ENCODE data around the gene CRYBB1. TPM values are rescaled to one million over a fixed set of nuclear protein-coding genes. Genes with fewer than 3 reads are reported as not detected.

CRYBB1 gene
- total and polyA plus RNA-seq, 2 experiments from 2014 or later: not detected

DNA sequence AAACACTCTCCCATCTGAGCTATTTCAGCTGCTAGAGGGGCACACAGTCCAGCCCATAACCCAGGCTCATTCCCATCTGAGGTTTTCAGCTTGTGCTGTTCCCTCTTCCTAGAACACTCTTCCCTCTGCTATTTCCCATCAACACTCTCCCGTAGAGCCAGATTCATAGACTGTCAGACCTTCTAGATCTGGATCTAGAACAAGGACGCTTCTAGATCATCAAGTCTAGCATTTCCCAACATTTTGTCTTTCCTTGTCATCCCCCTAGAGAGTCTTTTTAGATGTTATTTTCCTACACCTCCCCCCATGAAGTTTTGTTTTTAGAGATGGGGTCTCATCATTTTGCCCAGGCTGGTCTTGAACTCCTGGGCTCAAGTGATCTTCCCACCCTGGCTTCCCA lies 17.3 kb upstream of the CRYBB1 start:
- 93% methylated on average over 2 of the region's 2 CpGs for WGBS (ENCODE audit: low lambda C conversion rate, missing lambda C conversion rate)
- no peak overlapping the region for H3K4me3 ChIP-seq

DNA sequence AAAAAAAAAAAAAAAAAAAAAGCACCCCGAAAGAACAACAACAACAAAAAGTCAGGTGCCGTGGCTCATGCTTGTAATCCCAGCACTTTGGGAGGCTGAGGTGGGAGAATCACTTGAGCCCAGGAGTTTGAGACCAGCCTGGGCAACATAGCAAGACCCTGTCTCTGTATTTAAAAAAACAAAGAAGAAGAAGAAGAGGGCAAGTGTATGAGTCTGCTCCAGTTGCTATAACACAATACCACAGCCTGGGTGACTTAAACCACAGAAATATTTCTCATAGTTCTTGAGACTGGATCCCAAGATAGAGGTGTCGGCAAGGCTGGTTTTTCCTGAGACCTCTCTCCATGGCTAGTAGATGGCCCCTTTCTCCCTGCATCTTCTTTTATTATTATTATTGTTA lies 16.4 kb upstream of the CRYBB1 start:
- no peak for TF ChIP-seq EZH2 (IDR thresholded peaks at IDR 0.05; ENCODE audit: borderline replicate concordance)
- TF ChIP-seq EZH2phosphoT487 (IDR thresholded peaks at IDR 0.05; ENCODE audit: low read depth, severe bottlenecking, unreplicated experiment): no peak
- TF ChIP-seq, protein P1, sequence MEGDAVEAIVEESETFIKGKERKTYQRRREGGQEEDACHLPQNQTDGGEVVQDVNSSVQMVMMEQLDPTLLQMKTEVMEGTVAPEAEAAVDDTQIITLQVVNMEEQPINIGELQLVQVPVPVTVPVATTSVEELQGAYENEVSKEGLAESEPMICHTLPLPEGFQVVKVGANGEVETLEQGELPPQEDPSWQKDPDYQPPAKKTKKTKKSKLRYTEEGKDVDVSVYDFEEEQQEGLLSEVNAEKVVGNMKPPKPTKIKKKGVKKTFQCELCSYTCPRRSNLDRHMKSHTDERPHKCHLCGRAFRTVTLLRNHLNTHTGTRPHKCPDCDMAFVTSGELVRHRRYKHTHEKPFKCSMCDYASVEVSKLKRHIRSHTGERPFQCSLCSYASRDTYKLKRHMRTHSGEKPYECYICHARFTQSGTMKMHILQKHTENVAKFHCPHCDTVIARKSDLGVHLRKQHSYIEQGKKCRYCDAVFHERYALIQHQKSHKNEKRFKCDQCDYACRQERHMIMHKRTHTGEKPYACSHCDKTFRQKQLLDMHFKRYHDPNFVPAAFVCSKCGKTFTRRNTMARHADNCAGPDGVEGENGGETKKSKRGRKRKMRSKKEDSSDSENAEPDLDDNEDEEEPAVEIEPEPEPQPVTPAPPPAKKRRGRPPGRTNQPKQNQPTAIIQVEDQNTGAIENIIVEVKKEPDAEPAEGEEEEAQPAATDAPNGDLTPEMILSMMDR (IDR thresholded peaks at IDR 0.05; ENCODE audit: poor library complexity): no peak
- Histone ChIP-seq H3K9me3 (ENCODE audit: low read depth) (no peaks in the 10 kb centered on the region), H3K4me3 (no peak overlapping the region), H3K27me3 (no peaks in the 10 kb centered on the region), H3K9me2 (replicated peaks; ENCODE audit: insufficient read depth) (no peaks in the 10 kb centered on the region), H3K4me1 (ENCODE audit: insufficient read depth) (no peaks in the 10 kb centered on the region), H3K79me2 (no peaks in the 10 kb centered on the region), H2AFZ (no peak overlapping the region), H4K20me1 (ENCODE audit: insufficient read depth, poor library complexity, severe bottlenecking) (no peaks in the 10 kb centered on the region), H3K27ac (no peak overlapping the region), H3K36me3 (replicated peaks; ENCODE audit: insufficient read depth, low read depth) (no peaks in the 10 kb centered on the region), H3K4me2 (no peak overlapping the region)
- WGBS (ENCODE audit: low lambda C conversion rate, missing lambda C conversion rate): 92% methylated on average over 3 of the region's 3 CpGs
- no peak for DNase-seq (ENCODE audit: low spot score)

More for the DNA sequence above, 17.3 kb upstream of the CRYBB1 start:
- Histone ChIP-seq H2AFZ (no peak overlapping the region), H4K20me1 (ENCODE audit: insufficient read depth, poor library complexity, severe bottlenecking) (no peaks in the 10 kb centered on the region), H3K4me2 (no peak overlapping the region), H3K4me1 (ENCODE audit: insufficient read depth) (no peaks in the 10 kb centered on the region), H3K27me3 (no peaks in the 10 kb centered on the region), H3K79me2 (no peaks in the 10 kb centered on the region), H3K36me3 (replicated peaks; ENCODE audit: insufficient read depth, low read depth) (no peaks in the 10 kb centered on the region), H3K27ac (no peak overlapping the region), H3K9me3 (ENCODE audit: low read depth) (no peaks in the 10 kb centered on the region), H3K9me2 (replicated peaks; ENCODE audit: insufficient read depth) (no peaks in the 10 kb centered on the region)
- DNase-seq (ENCODE audit: low spot score): no peak
- TF ChIP-seq EZH2 (IDR thresholded peaks at IDR 0.05; ENCODE audit: borderline replicate concordance): no peak
- TF ChIP-seq, protein P1 (IDR thresholded peaks at IDR 0.05; ENCODE audit: poor library complexity): no peak
- no peak for TF ChIP-seq EZH2phosphoT487 (IDR thresholded peaks at IDR 0.05; ENCODE audit: low read depth, severe bottlenecking, unreplicated experiment)

DNA sequence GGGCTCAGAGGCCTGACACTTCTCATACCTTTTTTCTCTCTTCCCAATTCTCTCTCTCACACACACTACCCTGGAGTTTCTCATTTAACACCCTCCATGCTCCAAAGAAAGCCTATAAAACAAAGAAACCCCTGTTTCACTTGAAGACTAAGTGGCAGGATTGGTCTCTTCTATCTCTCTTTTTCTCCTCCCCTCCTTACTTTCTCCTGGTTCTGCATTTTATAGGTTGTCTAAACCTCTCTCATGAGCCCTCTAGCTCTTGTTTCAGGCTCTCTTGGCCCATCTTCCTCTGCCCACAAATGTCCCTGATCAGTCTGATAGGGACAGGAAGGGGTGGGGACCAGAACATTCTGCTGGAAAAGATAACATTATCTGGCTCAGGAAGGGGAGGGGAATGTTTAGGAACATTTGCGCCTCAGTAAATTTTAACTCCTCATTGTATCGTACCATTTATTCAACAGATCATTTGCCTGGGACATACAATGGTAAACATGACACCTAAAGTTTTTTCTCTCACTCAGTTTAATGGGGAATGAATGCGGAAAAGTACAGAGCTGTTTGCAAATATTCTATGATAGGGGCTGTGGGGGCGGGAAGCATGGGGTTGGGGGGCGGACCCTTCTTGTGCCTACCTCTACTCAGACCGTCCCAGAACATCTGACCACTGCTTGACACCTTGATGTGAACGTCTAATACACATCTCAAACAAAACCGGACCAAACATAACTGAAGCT lies 14.8 kb upstream of the CRYBB1 start:
- Histone ChIP-seq H3K36me3 (replicated peaks; ENCODE audit: insufficient read depth, low read depth) (no peaks in the 10 kb centered on the region), H3K79me2 (no peaks in the 10 kb centered on the region), H3K27ac (no peak overlapping the region), H3K4me3 (no peak overlapping the region), H2AFZ (no peak overlapping the region), H4K20me1 (ENCODE audit: insufficient read depth, poor library complexity, severe bottlenecking) (no peaks in the 10 kb centered on the region), H3K9me3 (ENCODE audit: low read depth) (no peaks in the 10 kb centered on the region), H3K9me2 (replicated peaks; ENCODE audit: insufficient read depth) (no peaks in the 10 kb centered on the region), H3K27me3 (no peaks in the 10 kb centered on the region), H3K4me2 (no peak overlapping the region), H3K4me1 (ENCODE audit: insufficient read depth) (no peaks in the 10 kb centered on the region)
- TF ChIP-seq EZH2phosphoT487 (IDR thresholded peaks at IDR 0.05; ENCODE audit: low read depth, severe bottlenecking, unreplicated experiment) (no peak), EZH2 (IDR thresholded peaks at IDR 0.05; ENCODE audit: borderline replicate concordance) (no peak)
- TF ChIP-seq, protein P1 (IDR thresholded peaks at IDR 0.05; ENCODE audit: poor library complexity): no peak
- DNase-seq (ENCODE audit: low spot score): no peak
- WGBS (ENCODE audit: low lambda C conversion rate, missing lambda C conversion rate): 54% methylated on average over 8 of the region's 8 CpGs

Measured in hepatocyte (in vitro differentiated cells).